Inferior parietal cortex (tissue), 1 donor: ENCODE measurements around the gene GPBAR1.
"Not testable (repeated sequence)": the region's sequence is repeated elsewhere in the genome, so short reads cannot be mapped to it uniquely, and the experiment has no call there.

Experiments
- DNase-seq: peaks from one replicate; pipeline ENCODE4 v3.0.0-alpha.2; 2016; ENCODE audit errors: extremely low spot score

The GPBAR1 gene

DNA sequence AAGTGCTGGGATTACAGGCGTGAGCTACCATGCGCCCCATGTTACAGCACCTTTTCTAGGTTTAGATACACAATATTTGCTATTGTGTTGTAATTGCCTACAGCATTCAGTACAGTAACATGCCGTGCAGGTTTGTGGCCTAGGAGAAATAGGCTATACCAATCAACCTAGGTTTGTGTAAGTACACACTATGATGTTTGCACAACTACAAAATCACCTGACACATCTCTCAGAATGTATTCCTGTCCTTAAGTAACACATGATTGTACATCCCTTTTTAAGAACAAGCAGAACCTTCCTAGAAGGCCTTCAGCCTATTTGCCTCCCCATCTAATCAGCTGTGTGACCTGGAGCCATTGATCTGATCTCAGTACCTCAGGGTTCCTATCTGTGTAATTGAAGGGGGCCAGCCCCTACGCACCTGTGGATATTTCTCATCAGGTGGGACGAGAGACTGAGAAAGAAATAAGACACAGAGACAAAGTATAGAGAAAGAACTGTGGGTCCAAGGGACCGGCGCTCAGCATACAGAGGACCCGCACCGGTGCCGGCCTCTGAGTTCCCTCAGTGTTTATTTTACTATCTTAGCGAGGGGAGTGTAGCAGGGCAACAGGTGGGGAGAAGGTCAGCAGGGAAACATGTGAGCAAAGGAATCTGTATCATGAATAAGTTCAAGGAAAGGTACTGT lies 50.2 kb downstream of the GPBAR1 start:
- no peak for DNase-seq

DNA sequence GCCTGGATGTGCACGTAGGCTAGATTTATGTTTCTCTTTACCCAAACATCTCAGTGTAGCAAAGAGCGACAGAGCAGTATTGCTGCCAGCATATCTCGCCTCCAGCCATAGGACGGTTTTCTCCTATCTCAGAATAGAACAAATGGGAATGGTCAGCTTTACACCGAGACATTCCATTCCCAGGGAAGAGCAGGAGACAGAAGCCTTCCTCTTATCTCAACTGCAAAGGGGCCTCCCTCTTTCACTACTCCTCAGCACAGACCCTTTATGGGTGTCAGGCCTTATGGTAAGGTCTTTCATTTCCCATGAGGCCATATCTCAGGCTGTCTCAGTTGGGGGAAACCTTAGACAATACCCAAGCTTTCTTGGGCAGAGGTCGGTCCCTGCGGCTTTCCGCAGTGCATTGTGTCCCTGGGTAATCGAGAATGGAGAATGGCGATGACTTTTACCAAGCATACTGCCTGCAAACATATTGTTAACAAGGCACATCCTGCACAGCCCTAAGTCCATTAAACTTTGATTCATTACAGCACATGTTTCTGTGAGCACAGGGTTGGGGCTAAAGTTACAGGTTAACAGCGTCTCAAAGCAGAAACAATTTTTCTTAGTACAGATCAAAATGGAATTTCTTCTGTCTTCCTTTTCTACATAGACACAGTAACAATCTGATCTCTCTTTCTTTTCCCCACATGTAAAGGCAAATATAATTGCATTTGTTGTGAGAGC lies 50.9 kb downstream of the GPBAR1 start:
- DNase-seq: not testable (repeated sequence)

DNA sequence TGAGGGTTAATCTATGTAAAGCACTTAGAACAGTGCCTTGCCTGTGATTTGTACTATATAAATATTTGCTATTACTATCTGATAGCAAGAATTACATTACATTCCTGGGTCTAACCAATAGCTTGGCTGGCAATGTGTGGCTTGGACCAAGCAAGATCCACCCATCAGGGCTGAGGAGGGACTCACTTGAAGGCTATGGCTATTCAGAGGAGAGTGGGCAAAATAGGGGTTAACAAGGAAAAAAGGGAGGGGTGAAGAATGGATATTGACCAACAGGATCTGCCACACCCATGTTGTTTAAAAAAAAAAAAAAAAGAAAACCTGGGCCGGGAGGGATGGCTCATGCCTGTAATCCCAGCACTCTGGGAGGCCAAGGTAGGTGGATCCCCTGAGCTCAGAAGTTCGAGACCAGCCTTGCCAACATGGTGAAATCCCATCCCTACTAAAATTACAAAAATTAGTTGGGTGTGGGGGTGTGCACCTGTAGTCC lies 51.5 kb downstream of the GPBAR1 start:
- DNase-seq: no peak

DNA sequence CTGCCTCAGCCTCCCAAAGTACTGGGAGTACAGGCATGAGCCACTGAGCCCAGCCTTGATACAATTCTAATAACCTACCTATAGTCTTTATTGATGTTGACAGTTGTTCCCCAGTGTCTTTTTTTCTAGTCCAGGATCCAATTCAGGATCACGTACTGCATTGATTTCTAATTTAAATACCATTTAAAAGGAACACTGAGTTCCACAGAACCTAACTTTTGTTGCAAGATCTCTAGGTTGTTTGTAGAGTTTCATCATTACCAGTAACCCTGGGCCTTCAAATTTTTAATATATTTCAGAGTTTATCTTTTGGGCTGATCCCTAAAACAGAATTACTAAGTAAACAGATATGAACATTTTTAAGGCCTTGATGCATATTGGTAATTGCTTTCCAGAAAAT lies 52.5 kb downstream of the GPBAR1 start:
- no peak for DNase-seq
